Renal pelvis (tissue), 4 donors: ENCODE results near the gene SUCNR1. TPM values are rescaled to one million over a fixed set of nuclear protein-coding genes. Genes with fewer than 3 reads are reported as not detected.
"Not testable (repeated sequence)": the region's sequence is repeated elsewhere in the genome, so short reads cannot be mapped to it uniquely, and the experiment has no call there.

Experiments used
- DNase-seq: peaks from one replicate; pipeline ENCODE4 v3.0.0-alpha.2; 2013
- polyA plus RNA-seq, 3 donors: library from polyadenylated mRNA; unstranded; fragments of 120-200 nt; gene quantifications; one replicate each; pipeline ENCODE4 v1.2.1, GENCODE V29; 2013; ENCODE audit not compliant: insufficient read length in 3 of 3

Gene SUCNR1
- polyA plus RNA-seq, 3 donors = 5.5 to 6.6 (median 6.5) TPM

- peak; percentile 43 for DNase-seq
These were observed 6.6 kb upstream of the SUCNR1 start for GRCh38 chr3:151866711-151867410.

GRCh38 chr3:151867666-151868065 lies 5.8 kb upstream of the SUCNR1 start:
- no peak for DNase-seq

DNA sequence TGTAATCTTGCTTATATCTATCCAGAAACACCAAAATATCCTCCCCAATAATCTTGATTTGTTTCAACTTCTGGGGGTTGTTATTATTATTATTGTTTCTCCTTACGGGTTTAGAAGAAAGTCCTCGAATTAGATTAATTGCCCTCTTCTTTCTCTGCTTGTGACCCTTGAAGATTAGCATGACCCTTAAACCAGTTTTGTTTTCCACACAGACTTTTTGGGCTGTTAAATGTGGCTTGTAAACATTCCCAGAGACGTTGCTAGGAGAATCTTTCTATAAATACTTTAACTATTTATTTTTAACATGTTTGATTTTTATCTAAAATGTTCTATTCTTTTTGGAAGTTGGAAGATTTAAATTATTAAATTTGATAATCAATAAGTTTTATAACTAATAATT lies 4.3 kb upstream of the SUCNR1 start:
- DNase-seq = no peak

- DNase-seq = no peak
These were observed 1.6 kb upstream of the SUCNR1 start for GRCh38 chr3:151871639-151872468.

GRCh38 chr3:151874079-151874478 lies 636 bp downstream of the SUCNR1 start:
- DNase-seq = not testable (repeated sequence)

DNA sequence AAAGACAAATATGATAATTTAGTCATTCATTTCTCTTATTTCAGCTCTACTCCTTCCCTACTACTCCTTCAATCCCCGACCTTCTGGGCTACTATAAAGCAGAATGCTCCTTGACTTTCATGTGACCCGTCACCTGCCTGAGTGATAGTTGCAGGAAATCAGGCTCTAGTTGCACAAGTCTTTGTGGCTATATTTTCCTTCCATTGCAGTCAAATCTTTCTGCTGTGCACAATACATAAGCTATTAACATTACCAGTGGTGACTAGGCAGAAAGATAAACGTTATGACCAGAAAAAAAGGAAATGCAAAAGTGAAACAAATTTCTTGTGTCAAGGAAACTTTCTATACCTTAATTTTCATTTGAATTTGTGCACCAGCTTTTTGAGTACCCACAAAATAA lies 2.3 kb downstream of the SUCNR1 start:
- DNase-seq = no peak

DNA sequence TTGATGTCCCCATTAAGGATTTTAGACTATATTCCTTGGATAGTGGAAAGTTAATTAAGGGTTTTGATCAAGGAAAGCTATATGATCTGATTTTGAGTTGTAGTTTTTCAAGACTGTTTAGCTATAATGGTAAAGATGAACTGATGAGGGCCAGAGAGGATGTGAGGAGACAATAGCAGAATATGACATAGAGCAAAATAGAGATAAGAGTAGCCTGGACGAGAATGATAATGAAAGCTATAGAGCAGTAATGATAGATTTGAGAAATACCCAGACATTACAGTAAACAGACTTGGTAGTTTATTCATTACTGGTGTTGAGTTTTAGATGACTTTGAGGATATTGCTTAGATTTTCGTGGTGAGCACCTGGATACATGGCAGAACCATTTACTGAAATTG lies 3.8 kb downstream of the SUCNR1 start:
- DNase-seq = no peak

DNA sequence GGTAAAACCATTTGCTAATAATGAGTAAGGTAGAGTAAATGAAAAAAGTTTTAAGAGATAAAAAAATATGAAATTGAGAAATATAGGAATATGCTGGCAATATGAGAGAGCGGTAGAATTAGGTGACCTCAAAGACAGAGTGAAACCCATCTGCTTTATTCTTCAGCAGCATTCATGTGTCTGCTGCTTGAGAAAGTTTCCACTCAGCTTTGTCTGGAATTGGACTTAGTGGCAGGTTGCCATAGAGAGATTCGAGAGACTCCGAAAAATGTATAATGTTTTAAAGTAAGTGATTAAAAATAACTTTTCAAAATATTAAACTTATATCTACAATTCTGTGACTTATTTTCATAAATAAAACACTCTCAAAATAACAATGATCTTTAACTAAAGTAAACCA lies 5.0 kb downstream of the SUCNR1 start:
- no peak for DNase-seq

DNA sequence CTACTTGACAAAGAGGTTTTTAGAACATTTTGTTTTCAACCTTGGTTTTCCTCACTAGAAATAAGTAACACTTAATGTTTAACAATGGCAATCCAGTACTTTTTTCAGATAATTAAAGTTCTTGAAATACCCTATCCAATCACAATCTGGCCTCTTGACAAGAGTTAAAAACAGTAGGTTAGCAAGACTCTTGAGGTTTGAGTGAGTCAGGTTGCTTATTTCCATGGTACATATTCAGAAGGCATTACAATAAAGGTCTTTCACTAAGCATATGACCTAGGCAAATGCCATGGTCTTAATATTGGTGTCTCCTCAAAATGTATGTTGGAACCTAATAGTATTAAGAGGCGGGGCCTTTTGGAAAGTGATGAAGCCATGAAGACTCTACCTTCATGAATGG lies 5.6 kb downstream of the SUCNR1 start:
- no peak for DNase-seq

DNA sequence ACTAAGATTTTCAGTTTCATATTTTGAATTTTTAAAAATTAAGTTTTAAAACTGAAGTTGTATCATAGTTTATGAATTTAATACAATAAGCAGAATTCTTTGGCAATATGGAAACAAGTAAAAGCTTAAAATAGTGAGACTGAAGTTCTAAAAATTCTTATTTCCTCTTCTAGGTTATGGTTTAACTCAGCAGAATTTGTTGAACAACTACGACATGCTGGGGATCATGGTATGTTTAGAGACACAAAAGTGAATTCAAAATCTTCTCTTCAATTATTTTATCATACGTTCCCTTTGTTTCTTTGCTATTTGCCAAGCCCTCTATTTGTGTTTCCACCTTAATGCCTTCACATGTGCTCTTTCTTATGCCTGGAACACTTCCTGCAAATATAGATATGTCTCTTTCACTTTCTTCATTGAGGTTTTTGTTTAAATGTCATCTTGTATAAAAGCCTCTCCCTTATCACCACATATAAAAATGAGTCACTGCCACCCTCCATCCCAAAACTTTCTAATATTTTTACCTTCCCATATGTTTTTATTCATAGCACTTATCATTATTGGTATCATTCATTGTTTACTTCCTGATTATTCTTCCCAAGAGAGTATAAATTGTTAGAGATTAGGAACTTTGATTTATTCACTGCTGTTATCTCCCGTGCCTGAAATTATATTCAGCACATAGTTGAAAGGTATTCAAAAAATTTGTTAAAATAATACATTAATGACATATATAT lies 6.4 kb downstream of the SUCNR1 start:
- no peak for DNase-seq

DNA sequence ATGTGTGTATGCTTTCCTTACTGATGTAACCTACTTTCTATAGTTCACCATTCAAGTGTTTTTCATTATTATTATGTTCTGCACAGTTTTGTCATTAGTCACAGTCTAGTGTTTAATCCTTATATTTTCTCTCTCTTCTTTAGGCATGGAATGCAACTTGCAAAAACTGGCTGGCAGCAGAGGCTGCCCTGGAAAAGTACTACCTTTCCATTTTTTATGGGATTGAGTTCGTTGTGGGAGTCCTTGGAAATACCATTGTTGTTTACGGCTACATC lies 6.9 kb downstream of the SUCNR1 start:
- DNase-seq = no peak

- no peak for DNase-seq
These were observed 7.7 kb downstream of the SUCNR1 start for GRCh38 chr3:151881137-151881536.

GRCh38 chr3:151885397-151885796 lies 12.0 kb downstream of the SUCNR1 start:
- DNase-seq = not testable (repeated sequence)

GRCh38 chr3:151887450-151888211 lies 14.2 kb downstream of the SUCNR1 start:
- DNase-seq = not testable (repeated sequence)

- DNase-seq = no peak
These were observed 17.3 kb downstream of the SUCNR1 start for GRCh38 chr3:151890721-151891141.

DNA sequence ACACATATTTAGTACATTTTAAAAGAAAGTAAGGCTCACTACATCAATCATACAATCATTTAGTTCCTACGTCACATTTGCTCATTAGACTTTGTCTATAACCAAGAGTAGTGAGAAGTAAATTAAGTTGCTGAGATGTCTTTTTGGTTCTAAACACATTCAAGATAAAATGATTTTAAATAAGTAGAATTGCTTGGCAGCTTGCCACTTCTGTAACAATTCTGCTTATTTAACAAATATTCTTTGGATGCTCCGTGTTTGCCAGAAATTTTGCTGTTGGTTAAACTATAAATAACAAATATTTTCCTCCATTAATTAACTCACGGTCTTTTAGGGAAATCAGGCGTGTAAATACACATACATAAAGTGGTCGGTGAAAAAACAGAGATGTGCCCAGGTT lies 18.3 kb downstream of the SUCNR1 start:
- no peak for DNase-seq

DNA sequence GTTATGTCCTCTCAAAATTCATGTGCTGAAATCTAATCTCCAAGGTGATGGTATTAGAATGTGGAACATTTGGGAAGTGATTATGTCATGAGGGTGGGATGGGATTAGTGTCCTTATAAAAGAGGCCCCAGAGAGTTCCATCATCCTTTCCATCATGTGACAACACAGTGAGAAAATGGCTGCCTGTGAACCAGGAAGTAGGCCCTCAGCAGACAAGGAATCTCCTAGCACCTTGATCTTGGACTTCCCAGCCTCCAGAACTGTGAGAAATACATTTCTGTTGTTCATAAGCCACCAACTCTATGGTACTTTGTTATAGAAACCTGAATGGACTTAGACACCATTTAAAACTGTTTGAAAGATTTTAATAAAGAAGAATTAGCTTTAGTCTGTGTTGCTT lies 20.8 kb downstream of the SUCNR1 start:
- DNase-seq = no peak

DNA sequence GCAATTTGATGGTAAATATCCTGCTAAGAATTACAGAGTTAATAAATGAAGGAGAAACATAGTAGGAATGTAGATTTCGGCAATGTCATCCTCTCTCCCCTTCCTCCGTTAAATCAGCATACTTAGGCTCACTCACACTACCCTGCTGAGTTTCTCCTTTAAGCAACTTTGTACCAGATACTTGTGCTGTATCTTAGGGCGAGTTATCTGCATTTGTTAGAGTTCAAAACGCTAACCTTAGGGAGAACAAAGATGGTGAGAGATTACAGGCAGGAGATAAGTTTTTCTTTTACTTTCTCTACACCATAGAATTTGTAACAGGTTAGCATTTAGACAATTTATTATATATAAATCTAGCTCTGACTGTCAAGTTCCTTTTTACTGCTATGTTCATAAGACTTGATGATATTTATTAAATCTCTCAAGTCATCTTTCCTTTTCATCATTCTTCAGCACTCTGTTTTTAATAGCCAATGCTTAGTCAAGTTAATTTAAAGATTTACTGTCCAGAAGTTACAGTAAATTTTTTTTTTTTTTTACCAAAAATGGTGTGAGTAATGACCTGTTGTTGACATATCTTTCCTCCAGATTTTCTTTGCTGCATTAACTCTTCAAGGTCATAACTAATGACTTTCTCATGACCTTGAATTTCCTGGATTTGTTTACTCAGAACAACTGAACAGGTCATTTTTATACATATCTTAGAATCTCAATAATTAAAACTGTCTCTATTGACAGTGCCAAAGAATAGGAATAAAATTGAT lies 22.2 kb downstream of the SUCNR1 start:
- DNase-seq = no peak

DNA sequence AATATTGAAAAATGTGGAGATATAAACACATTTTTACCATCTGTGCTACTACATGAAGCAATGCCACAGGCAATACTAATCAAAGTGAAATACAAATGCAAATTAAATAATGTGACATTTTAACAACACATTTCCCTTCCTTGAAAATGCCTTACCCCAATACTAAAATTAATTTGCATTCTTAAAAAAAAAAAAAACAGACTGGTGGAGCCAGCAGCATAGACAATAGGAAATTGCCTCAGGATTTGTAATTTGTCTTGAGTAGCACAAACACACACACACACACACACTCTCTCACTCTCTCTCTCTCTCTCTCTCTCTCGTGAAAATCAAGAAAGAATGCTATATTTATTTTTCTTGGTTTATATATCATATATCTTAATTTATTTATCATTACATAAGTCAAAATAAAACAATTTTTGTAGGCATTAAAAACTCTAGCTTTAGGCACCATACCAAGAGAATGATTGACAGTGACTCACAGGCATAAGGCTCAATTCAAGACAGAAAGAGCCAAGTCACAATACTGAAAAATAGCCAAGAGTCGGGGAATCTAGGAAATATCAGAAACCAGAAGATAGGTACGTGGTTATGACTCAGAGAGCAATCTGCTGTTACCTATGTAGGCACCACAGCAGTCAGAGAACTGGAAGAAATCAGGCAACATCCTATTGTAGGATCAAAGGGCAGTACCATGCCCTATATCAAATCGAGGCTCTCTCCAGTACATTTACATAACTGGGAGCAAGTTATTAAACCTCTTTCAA lies 23.0 kb downstream of the SUCNR1 start:
- no peak for DNase-seq

DNA sequence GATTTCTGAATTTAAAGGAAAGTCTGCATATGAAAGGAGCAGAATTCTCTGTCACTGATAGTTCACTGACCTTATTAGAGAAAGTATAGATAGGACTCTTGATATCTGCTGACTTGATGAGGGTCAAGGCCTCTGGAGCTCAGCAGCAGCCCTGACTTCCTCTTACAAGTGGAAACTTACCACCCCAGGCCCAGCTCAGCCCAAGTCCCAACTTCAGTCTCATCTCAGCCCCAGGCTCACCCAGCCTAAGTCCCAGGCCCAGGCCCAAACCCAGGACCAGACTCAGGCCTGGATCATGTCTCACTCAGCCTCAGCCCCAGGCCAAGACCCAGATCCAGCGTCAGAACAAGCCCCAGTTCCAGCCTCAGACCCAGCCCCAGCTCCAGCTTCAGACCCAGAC lies 24.7 kb downstream of the SUCNR1 start:
- DNase-seq = not testable (repeated sequence)
